ENCODE data around the gene EMX2.

The EMX2 gene

DNA sequence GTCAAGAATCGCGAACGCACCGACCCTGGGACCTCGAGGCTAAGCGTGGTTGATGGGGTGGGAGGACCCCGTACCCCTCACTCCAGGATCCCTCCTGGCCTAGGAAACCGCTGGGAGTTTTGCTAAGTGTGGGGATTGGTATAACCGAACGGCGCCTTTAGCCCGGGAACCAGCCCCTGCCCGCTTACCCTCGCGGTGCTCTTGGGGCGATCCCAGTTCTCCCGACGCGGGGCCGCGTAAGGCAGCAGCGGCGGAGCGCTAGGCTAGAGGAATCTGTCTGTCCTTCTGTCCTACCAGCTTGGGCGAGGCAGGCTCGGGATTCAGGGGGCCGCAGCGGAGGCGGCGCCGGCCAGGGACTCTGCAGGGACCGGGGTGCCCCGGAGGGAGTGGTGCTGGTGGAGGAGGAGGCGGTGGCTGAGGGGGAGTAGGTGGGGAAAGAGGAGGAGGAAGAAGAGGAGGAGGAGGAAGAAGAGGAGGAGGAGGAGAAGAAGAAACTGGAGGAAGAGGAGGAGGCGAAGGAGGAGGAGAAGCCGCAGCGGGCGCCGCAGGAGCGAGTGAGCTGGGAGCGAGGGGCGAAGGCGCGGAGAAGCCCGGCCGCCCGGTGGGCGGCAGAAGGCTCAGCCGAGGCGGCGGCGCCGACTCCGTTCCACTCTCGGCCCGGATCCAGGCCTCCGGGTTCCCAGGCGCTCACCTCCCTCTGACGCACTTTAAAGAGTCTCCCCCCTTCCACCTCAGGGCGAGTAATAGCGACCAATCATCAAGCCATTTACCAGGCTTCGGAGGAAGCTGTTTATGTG, 439 bp upstream of the EMX2 start:
- Histone ChIP-seq H3K4me2 (ENCODE audit: low read depth, low read length, poor library complexity, severe bottlenecking) (no peak overlapping the region), H3K9ac (ENCODE audit: low read length) (no peak overlapping the region), H3F3A (ENCODE audit: insufficient read depth) (no peaks in the 10 kb centered on the region), H3K27me3 (ENCODE audit: low read length) (no peaks in the 10 kb centered on the region), H3K9me3 (ENCODE audit: insufficient read depth, low read length) (no peaks in the 10 kb centered on the region), H3K36me3 (ENCODE audit: low read length) (no peaks in the 10 kb centered on the region), H3K79me2 (ENCODE audit: insufficient read depth, low read length) (no peaks in the 10 kb centered on the region), H2AFZ (ENCODE audit: low read depth, low read length, severe bottlenecking) (no peak overlapping the region), H3K9me2 (replicated peaks; ENCODE audit: insufficient read depth, low read length) (no peaks in the 10 kb centered on the region), H3K4me3 (ENCODE audit: insufficient read depth, low read length, poor library complexity, severe bottlenecking) (no peak overlapping the region), H3K27ac (ENCODE audit: low read depth, low read length) (no peak overlapping the region), H4K20me1 (ENCODE audit: low read depth, low read length) (no peaks in the 10 kb centered on the region)
- TF ChIP-seq CTCF (IDR thresholded peaks at IDR 0.05; ENCODE audit: insufficient read depth, low read length, poor library complexity, severe bottlenecking): no peak
- TF ChIP-seq EZH2phosphoT487 (conservative IDR thresholded peaks at IDR 0.05; ENCODE audit: low read length): no peak

GRCh38 chr10:117543225-117544003, 868 bp downstream of the EMX2 start:
- TF ChIP-seq CTCF (IDR thresholded peaks at IDR 0.05; ENCODE audit: insufficient read depth, low read length, poor library complexity, severe bottlenecking) (no peak), EZH2phosphoT487 (conservative IDR thresholded peaks at IDR 0.05; ENCODE audit: low read length) (no peak)
- Histone ChIP-seq H3F3A (ENCODE audit: insufficient read depth) (no peaks in the 10 kb centered on the region), H3K9ac (ENCODE audit: low read length) (no peak overlapping the region), H3K9me3 (ENCODE audit: insufficient read depth, low read length) (no peaks in the 10 kb centered on the region), H3K36me3 (ENCODE audit: low read length) (no peaks in the 10 kb centered on the region), H3K27ac (ENCODE audit: low read depth, low read length) (no peak overlapping the region), H3K9me2 (replicated peaks; ENCODE audit: insufficient read depth, low read length) (no peaks in the 10 kb centered on the region), H3K79me2 (ENCODE audit: insufficient read depth, low read length) (no peaks in the 10 kb centered on the region), H3K4me2 (ENCODE audit: low read depth, low read length, poor library complexity, severe bottlenecking) (no peak overlapping the region), H4K20me1 (ENCODE audit: low read depth, low read length) (no peaks in the 10 kb centered on the region), H3K4me3 (ENCODE audit: insufficient read depth, low read length, poor library complexity, severe bottlenecking) (no peak overlapping the region), H2AFZ (ENCODE audit: low read depth, low read length, severe bottlenecking) (no peak overlapping the region), H3K27me3 (ENCODE audit: low read length) (no peaks in the 10 kb centered on the region)

DNA sequence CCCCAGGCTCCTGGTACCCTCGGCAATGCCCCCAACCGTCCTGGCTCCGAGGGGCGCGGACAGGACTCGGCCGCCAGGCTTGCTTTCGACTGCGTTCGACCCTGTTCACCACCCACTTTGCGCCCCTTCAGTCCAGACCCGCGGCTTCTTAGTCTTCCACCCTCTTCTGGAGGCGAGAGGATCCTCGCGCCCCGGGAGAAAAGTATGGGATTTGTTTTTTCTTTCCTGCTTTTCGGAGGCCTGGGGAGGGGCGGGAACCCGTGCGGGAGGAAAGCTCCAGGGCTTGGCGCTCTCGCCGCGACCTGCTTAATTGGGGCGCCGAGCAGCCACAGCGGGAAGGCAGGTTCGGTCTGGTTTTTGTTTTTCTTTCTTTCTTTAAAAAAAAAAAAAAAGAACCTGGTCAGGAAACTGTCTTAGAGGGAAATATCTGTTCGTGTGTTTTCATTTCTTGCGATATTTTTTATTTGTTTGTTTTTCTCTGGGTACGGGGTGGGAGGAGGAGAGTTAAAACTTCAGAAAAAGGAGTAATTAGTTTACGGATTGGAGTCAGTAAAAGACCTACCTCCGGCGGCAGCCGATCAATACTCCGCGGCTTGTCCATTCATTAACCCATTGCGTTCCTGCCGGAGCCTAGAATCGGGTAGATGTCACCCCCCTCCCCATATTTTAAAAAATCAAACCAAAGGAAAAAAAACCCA, 1.6 kb downstream of the EMX2 start:
- no peak overlapping the region for H3K4me2 ChIP-seq (ENCODE audit: low read depth, low read length, poor library complexity, severe bottlenecking)
- H3K27ac ChIP-seq (ENCODE audit: low read depth, low read length): no peak overlapping the region
- no peak overlapping the region for H3K4me3 ChIP-seq (ENCODE audit: insufficient read depth, low read length, poor library complexity, severe bottlenecking)
- no peak overlapping the region for H3K9ac ChIP-seq (ENCODE audit: low read length)
- no peaks in the 10 kb centered on the region for H3K79me2 ChIP-seq (ENCODE audit: insufficient read depth, low read length)
- no peaks in the 10 kb centered on the region for H3K9me3 ChIP-seq (ENCODE audit: insufficient read depth, low read length)
- no peaks in the 10 kb centered on the region for H3K27me3 ChIP-seq (ENCODE audit: low read length)
- H3K36me3 ChIP-seq (ENCODE audit: low read length): no peaks in the 10 kb centered on the region
- TF ChIP-seq EZH2phosphoT487 (conservative IDR thresholded peaks at IDR 0.05; ENCODE audit: low read length) (no peak), CTCF (IDR thresholded peaks at IDR 0.05; ENCODE audit: insufficient read depth, low read length, poor library complexity, severe bottlenecking) (no peak)
- no peaks in the 10 kb centered on the region for H4K20me1 ChIP-seq (ENCODE audit: low read depth, low read length)
- no peak overlapping the region for H2AFZ ChIP-seq (ENCODE audit: low read depth, low read length, severe bottlenecking)
- H3K9me2 ChIP-seq (replicated peaks; ENCODE audit: insufficient read depth, low read length): no peaks in the 10 kb centered on the region
- H3F3A ChIP-seq (ENCODE audit: insufficient read depth): no peaks in the 10 kb centered on the region
